ENCODE data around the gene CD69.

GRCh38 chr12:9806714-9807113, 46.0 kb upstream of the CD69 start:
- no peak for TF ChIP-seq POLR2AphosphoS5 (IDR thresholded peaks at IDR 0.05; ENCODE audit: low read depth, low read length)
- TF ChIP-seq SIN3A (IDR thresholded peaks at IDR 0.05; ENCODE audit: borderline replicate concordance, insufficient read depth, low read length), result no peak
- no peak for TF ChIP-seq TAF1 (IDR thresholded peaks at IDR 0.05; ENCODE audit: borderline replicate concordance, insufficient read depth, low read length)
- TF ChIP-seq, protein P1, sequence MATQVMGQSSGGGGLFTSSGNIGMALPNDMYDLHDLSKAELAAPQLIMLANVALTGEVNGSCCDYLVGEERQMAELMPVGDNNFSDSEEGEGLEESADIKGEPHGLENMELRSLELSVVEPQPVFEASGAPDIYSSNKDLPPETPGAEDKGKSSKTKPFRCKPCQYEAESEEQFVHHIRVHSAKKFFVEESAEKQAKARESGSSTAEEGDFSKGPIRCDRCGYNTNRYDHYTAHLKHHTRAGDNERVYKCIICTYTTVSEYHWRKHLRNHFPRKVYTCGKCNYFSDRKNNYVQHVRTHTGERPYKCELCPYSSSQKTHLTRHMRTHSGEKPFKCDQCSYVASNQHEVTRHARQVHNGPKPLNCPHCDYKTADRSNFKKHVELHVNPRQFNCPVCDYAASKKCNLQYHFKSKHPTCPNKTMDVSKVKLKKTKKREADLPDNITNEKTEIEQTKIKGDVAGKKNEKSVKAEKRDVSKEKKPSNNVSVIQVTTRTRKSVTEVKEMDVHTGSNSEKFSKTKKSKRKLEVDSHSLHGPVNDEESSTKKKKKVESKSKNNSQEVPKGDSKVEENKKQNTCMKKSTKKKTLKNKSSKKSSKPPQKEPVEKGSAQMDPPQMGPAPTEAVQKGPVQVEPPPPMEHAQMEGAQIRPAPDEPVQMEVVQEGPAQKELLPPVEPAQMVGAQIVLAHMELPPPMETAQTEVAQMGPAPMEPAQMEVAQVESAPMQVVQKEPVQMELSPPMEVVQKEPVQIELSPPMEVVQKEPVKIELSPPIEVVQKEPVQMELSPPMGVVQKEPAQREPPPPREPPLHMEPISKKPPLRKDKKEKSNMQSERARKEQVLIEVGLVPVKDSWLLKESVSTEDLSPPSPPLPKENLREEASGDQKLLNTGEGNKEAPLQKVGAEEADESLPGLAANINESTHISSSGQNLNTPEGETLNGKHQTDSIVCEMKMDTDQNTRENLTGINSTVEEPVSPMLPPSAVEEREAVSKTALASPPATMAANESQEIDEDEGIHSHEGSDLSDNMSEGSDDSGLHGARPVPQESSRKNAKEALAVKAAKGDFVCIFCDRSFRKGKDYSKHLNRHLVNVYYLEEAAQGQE (IDR thresholded peaks at IDR 0.05; ENCODE audit: insufficient read depth in 1 of 2, low read depth in 2 of 2, low read length in 2 of 2), result no peak
- no peak for TF ChIP-seq FOXP2 (optimal IDR thresholded peaks at IDR 0.05; ENCODE audit: borderline replicate concordance, extremely low read depth, extremely low read length, insufficient read depth)
